Transverse colon (tissue), 4 donors: ENCODE measurements around the gene ZSCAN5A. TPM values are rescaled to one million over a fixed set of nuclear protein-coding genes. Genes with fewer than 3 reads are reported as not detected.

Experiments
- DNase-seq: peaks from one replicate; pipeline ENCODE4 v3.0.0-alpha.2; 2019
- H3K27ac ChIP-seq, 4 donors: fragments of 200-600 bp; sonication (generic); 2 replicates each; pipeline ENCODE4 v1.5.1; 2016 to 2018; ENCODE audit warnings: inconsistent platforms in 4 of 4
- H3K27me3 ChIP-seq: fragments of 200-600 bp; sonication (generic); 2 replicates; pipeline ENCODE4 v1.5.1; 2017; ENCODE audit warnings: inconsistent platforms
- H3K36me3 ChIP-seq, 4 donors: fragments of 200-600 bp; sonication (generic); 2 replicates each; pipeline ENCODE4 v1.5.1; 2017 to 2019; ENCODE audit warnings: inconsistent platforms in 4 of 4
- H3K4me1 ChIP-seq, 4 donors: fragments of 200-600 bp; sonication (generic); 2 replicates each; pipeline ENCODE4 v1.5.1; 2017 to 2020; ENCODE audit warnings: inconsistent platforms in 4 of 4
- H3K4me3 ChIP-seq, 4 donors: fragments of 200-600 bp; sonication (generic); 1 replicate in 1 of 4; 2 replicates in 3 of 4; pipeline versions ENCODE4 v1.5.1 to v1.6.1; 2017 to 2019; ENCODE audit warnings: inconsistent platforms in 4 of 4
- H3K9me3 ChIP-seq, 2 donors: fragments of 200-600 bp; sonication (generic); 2 replicates each; pipeline ENCODE4 v1.5.1; 2017 to 2019; ENCODE audit warnings: inconsistent platforms in 2 of 2
- EP300 ChIP-seq: sonication (generic); formaldehyde crosslinking; IDR thresholded peaks from one replicate; pipeline ENCODE4 v1.6.1; 2017; ENCODE audit warnings: antibody characterized with exemption, low read depth
- POLR2A ChIP-seq: fragments of 450-650 bp; IDR thresholded peaks from one replicate; pipeline ENCODE4 v1.6.1; 2016; ENCODE audit warnings: antibody characterized with exemption, mild to moderate bottlenecking, moderate library complexity
- POLR2AphosphoS5 ChIP-seq, 3 donors: sonication (generic); formaldehyde crosslinking; IDR thresholded peaks; one replicate each; pipeline ENCODE4 v1.6.1; 2016; ENCODE audit warnings: antibody characterized with exemption in 3 of 3
- WGBS, 2 donors: methylation state at CpG; one replicate each; pipeline ENCODE4 v1.1.5; 2018; ENCODE audit warnings: low coverage in 1 of 2; 5-methylcytosine and 5-hydroxymethylcytosine counted together
- in situ Hi-C, 4 donors: fragments of 200-750 bp; cut with MboI; loops; one replicate each; pipeline versions ENCODE4 v1.15.0 to v1.15.1; 2017; ENCODE audit warnings: low sequenced_read_pairs in 3 of 4, low pct_ligation_motif_present in 1 of 4, low pct_unique_long_range_greater_than_20kb in 1 of 4
- intact Hi-C: fragments of 100-400 bp; cut with DNase I; formaldehyde crosslinking; loops from one replicate; pipeline ENCODE4 v1.15.1; 2023; ENCODE audit warnings: low total_unique reads
- total RNA-seq, 4 donors: library from RNA; depleted of rRNA; stranded (reverse); fragments of >200 nt; gene quantifications; one replicate each; pipeline ENCODE4 v1.1.0, GENCODE V29; 2016
- TF ChIP-seq, protein P1 (sequence below), 5 experiments: fragments of 200-600 bp in 3 of 5; fragments of 450-650 bp in 2 of 5; sonication (generic) in 3 of 5; IDR thresholded peaks; 1 replicate in 2 of 5; 2 replicates in 3 of 5; pipeline ENCODE4 v1.5.1; 2016 to 2017; ENCODE audit warnings: antibody characterized with exemption in 5 of 5, inconsistent platforms in 3 of 5, mild to moderate bottlenecking in 2 of 5, moderate library complexity in 1 of 5

The ZSCAN5A gene
- total RNA-seq, 4 donors from 2014 or later = 8.2 to 15.2 (median 12.6) TPM

DNA sequence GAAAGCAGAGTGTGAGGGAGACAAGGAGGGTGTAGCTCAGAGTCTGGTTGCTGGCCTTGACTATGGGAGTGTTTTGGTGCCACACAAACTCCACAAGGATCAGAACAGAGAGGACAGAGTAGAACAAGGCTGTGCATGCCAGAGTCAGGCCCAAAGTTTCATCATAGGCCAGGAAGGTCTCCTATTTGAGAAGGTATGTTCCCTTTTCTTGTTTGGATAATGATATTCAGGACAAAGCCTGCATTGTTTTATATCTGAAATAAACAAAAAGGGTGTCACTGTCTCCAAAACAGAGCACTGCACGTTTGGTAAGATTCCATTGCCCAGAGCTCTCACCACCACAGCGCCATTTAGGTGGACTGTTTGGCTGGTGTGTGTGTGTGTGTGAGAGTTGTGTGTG, 3.1 kb upstream of the ZSCAN5A start:
- DNase-seq = no peak
- intact Hi-C loops = no loop called here
- Histone ChIP-seq H3K4me1 (peaks cover 0 to 31% (median 9%) of the 10 kb centered on the region in 4 donors), H3K4me3 (no peak overlapping the region), H3K27ac (no peak overlapping the region), H3K9me3 (no peaks in the 10 kb centered on the region), H3K27me3 (no peaks in the 10 kb centered on the region), H3K36me3 (no peaks in the 10 kb centered on the region)
- in situ Hi-C loops = loop anchor here in 1 of 4 donors (25.0 kb wide), 1 partner anchor 230 kb away; no protein-coding TSS in a partner anchor
- WGBS, 2 donors = 48 to 83% methylated on average over 1 to 2 of the region's 2 CpGs
- no peak for TF ChIP-seq POLR2AphosphoS5 (IDR thresholded peaks at IDR 0.05)
- TF ChIP-seq, protein P1, sequence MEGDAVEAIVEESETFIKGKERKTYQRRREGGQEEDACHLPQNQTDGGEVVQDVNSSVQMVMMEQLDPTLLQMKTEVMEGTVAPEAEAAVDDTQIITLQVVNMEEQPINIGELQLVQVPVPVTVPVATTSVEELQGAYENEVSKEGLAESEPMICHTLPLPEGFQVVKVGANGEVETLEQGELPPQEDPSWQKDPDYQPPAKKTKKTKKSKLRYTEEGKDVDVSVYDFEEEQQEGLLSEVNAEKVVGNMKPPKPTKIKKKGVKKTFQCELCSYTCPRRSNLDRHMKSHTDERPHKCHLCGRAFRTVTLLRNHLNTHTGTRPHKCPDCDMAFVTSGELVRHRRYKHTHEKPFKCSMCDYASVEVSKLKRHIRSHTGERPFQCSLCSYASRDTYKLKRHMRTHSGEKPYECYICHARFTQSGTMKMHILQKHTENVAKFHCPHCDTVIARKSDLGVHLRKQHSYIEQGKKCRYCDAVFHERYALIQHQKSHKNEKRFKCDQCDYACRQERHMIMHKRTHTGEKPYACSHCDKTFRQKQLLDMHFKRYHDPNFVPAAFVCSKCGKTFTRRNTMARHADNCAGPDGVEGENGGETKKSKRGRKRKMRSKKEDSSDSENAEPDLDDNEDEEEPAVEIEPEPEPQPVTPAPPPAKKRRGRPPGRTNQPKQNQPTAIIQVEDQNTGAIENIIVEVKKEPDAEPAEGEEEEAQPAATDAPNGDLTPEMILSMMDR (IDR thresholded peaks at IDR 0.05) = no peak
- no peak for TF ChIP-seq POLR2A
- no peak for TF ChIP-seq EP300

DNA sequence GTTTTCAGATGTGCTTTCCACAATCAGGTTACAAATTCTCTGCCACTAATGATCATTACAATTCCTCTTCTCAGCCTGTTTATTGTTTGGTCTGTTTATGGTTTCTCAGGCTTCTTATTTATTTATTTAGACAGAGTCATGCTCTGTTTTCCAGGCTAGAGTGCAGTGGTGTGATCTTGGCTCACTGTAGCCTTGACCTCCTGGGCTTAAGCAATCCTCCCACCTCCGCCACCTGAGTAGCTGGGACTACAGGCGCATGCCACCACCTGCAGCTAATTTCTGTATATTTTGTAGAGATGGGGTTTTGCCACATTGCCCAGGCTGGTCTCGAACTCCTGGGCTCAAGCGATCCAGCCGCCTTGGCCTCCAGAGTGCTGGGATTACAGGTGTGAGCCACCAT, 2.1 kb upstream of the ZSCAN5A start:
- Histone ChIP-seq H3K9me3 (no peaks in the 10 kb centered on the region), H3K36me3 (no peaks in the 10 kb centered on the region), H3K27me3 (no peaks in the 10 kb centered on the region), H3K4me1 (peaks cover 0 to 33% (median 9%) of the 10 kb centered on the region in 4 donors), H3K4me3 (no peak overlapping the region), H3K27ac (no peak overlapping the region)
- no peak for DNase-seq
- TF ChIP-seq, protein P1 (IDR thresholded peaks at IDR 0.05) = no peak
- TF ChIP-seq POLR2A = no peak
- TF ChIP-seq POLR2AphosphoS5 (IDR thresholded peaks at IDR 0.05) = no peak
- TF ChIP-seq EP300 = no peak
- in situ Hi-C loops (loop anchor here in 1 of 4 donors (25.0 kb wide), 1 partner anchor 229 kb away; no protein-coding TSS in a partner anchor), intact Hi-C loops (no loop called here)
- WGBS, 2 donors = 95% methylated on average over 5 of the region's 5 CpGs; no CpG with 5 or more reads in 1 of the 2 donors

DNA sequence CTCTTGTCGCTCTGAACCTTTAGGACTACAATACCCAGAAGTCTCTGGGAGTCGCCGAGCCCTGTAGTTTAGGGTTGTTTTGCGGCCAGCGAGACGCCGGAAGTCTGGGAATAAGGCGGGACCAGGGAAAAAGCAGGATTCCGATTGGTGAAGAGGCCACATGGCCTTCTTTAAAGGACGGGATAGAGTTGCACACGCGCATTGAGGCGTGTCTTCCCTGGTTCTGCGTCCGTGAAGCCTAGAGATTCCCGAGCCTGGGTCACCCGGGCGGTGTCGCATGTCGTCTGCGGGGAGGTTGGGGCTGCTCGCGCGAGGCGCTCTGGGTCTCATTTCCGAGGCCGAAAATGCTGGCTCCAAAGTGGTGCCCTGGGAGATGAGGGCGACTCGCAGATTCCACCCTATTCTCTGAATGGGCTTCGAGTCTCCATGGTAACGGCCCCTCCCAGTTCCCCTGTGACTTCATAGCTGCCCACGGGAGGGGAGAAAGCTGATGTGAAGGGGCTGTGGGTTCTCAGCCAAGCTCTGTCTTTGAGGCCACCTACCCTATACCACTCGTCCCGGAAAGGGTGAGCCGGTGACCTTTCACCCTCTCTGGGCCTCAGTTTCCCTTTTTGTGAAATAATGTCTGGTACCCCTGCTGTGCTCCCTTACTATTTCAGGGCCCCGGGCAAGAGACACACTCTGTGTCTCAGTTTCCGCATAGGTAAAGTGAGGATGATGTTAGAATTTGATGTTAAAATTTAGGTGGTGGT, 614 bp upstream of the ZSCAN5A start:
- TF ChIP-seq POLR2AphosphoS5 (IDR thresholded peaks at IDR 0.05) = peak; percentile 23 to 63 (median 58)
- TF ChIP-seq POLR2A = peak; percentile 39
- no peak for TF ChIP-seq EP300
- TF ChIP-seq, protein P1 (IDR thresholded peaks at IDR 0.05) = no peak
- 0 to 4% methylated on average over 9 to 37 of the region's 37 CpGs for WGBS, 2 donors
- Histone ChIP-seq H3K27ac (peak overlapping the region; percentile 93 to 97 (median 95)), H3K4me1 (peaks cover 0 to 31% (median 9%) of the 10 kb centered on the region in 4 donors), H3K36me3 (no peaks in the 10 kb centered on the region), H3K9me3 (no peaks in the 10 kb centered on the region), H3K4me3 (peak overlapping the region; percentile 51 to 95 (median 61)), H3K27me3 (no peaks in the 10 kb centered on the region)
- peak; percentile 96 for DNase-seq
- in situ Hi-C loops = loop anchor here in 1 of 4 donors (25.0 kb wide), 1 partner anchor 228 kb away; no protein-coding TSS in a partner anchor
- intact Hi-C loops = no loop called here

DNA sequence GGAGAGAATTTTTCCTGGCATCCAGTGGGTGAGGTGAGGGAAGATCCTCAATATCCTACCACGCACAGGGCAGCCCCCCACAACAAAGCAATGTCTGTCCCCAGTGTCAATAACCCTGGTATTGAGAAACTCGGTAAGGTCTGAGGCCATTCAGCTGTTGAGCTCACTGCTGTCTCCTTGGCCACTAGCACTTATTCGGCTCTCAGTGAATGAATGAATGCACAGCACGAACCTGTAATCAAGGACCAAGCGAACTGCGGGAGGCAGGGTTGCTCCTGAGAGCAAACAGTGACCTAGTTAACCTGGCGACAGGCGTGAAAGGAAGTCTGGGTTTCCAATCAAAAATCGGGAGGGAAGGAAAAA, 640 bp downstream of the ZSCAN5A start:
- in situ Hi-C loops = loop anchor here in 1 of 4 donors (25.0 kb wide), 1 partner anchor 227 kb away; no protein-coding TSS in a partner anchor

More for the DNA sequence above, 640 bp downstream of the ZSCAN5A start:
- peaks cover 0 to 23% (median 9%) of the 10 kb centered on the region in 4 donors for H3K4me1 ChIP-seq
- no peaks in the 10 kb centered on the region for H3K36me3 ChIP-seq
- no peaks in the 10 kb centered on the region for H3K9me3 ChIP-seq
- WGBS, 2 donors = 0 to 1% methylated on average over 7 to 9 of the region's 9 CpGs
- no peak for TF ChIP-seq EP300
- no peak for TF ChIP-seq POLR2AphosphoS5 (IDR thresholded peaks at IDR 0.05)
- TF ChIP-seq, protein P1 (IDR thresholded peaks at IDR 0.05) = no peak
- TF ChIP-seq POLR2A = no peak
- no peaks in the 10 kb centered on the region for H3K27me3 ChIP-seq
- H3K4me3 ChIP-seq = peak overlapping the region; percentile 47 to 95 (median 58)
- intact Hi-C loops = no loop called here
- DNase-seq = no peak
- H3K27ac ChIP-seq = peak overlapping the region; percentile 93 to 97 (median 95)
